ENCODE results near the gene BAIAP2. TPM values are rescaled to one million over a fixed set of nuclear protein-coding genes. Genes with fewer than 3 reads are reported as not detected.
"Not testable (repeated sequence)": the region's sequence is repeated elsewhere in the genome, so short reads cannot be mapped to it uniquely, and the experiment has no call there.

Gene BAIAP2
- polyA plus RNA-seq, 5 donors: 32.0 to 57.6 (median 48.4) TPM

- DNase-seq: no peak
These were observed 102.3 kb downstream of the BAIAP2 start for GRCh38 chr17:81137248-81137647.

DNA sequence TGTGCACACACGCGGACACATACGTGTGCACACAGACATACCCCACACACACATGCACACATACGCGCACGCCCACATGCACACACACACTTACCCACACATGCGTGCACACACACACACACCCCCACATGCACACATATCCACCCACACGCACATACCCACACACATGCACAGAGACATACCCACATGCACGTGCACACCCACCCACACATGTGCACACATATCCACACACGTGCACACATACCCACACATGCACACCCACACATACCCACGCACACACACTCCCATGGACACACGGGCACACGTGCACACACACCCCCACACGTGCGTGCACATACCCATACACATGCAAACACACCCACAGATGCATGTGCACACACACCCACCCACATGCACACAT lies 103.1 kb downstream of the BAIAP2 start:
- DNase-seq: no peak

GRCh38 chr17:81138500-81138899 lies 103.5 kb downstream of the BAIAP2 start:
- DNase-seq: no peak

DNA sequence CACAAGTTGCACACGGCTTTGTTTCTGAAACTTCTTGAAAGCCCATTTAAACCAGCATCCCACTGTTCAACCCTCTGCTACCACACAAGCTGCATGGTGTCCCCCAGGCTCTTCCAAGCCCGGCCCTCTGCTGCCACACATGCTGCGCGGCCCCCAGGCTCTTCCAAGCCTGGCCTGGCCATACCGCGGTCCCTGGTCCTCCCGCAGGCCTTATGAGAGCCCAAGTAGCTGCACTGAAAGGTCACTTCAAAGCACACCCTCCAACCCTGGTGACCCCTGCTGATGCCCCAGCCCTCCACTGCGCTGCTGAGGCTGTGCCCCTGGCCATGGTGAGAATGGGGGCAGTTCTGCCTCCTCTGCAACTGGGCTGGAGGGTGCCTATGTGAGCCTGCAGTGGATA lies 104.5 kb downstream of the BAIAP2 start:
- no peak for DNase-seq

GRCh38 chr17:81140018-81140417 lies 105.1 kb downstream of the BAIAP2 start:
- no peak for DNase-seq

GRCh38 chr17:81140695-81141094 lies 105.7 kb downstream of the BAIAP2 start:
- no peak for DNase-seq

DNA sequence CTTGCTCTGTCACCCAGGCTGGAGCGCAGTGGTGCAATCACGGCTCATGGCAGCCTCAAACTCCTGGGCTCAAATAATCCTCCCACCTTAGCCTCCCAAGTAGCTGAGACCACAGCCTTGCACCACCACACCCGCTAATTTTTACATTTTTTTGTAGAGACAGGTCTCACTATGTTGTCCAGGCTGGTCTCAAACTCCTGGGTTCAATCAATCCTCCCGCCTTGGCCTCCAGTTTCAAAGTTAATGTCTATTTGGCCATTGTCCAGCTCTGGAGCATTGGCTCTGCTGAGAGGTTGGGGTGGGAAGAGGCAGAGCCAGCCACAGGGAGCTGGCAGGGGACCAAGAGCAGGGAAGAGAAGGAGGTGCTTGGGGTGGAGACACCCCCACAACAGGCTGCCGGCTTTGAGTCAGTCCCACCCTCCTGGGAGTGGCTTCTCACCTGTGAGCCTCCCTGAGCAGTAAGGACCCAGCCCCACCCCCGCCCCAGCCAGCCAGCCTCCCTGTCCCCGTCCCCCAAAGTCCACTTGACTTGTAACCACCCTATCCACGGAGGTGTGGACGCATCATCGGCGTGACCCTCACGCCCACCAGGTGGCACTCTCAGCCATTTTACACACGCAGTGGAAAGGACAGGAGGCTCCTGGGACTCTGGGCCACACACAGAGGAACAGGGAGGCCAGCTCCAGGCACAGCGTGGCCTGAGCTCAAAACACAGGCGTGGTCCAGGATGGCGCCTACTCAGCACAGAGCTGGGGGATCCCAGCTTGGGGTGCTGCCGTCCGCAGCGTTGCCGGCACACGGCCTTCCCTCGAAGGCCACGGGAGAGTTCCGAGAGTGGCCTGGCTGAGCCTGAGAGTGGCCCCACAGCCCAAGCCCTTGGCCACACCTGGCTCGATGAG lies 107.6 kb downstream of the BAIAP2 start:
- peak; percentile 66 to 73 for DNase-seq

DNA sequence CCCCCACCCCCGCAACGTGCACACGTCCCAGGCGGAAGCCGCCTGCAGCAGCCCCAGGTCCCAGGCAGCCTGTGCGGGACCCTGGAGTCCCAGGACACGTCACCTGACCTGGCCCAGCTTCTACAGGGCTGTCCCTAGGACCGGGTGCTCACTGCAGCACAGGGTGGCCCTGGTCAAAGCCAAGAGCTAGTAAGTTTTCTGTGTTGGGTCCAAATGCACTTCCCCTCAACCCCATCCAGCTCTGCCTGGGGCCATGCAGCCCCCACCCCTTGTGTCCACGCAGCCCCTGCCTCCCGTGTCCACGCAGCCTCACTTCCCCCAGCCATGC lies 108.2 kb downstream of the BAIAP2 start:
- no peak for DNase-seq

GRCh38 chr17:81143717-81144422 lies 108.9 kb downstream of the BAIAP2 start:
- DNase-seq: no peak

- no peak for DNase-seq
These were observed 109.5 kb downstream of the BAIAP2 start for GRCh38 chr17:81144423-81144781.

GRCh38 chr17:81146208-81146607 lies 111.3 kb downstream of the BAIAP2 start:
- DNase-seq: not testable (repeated sequence)

DNA sequence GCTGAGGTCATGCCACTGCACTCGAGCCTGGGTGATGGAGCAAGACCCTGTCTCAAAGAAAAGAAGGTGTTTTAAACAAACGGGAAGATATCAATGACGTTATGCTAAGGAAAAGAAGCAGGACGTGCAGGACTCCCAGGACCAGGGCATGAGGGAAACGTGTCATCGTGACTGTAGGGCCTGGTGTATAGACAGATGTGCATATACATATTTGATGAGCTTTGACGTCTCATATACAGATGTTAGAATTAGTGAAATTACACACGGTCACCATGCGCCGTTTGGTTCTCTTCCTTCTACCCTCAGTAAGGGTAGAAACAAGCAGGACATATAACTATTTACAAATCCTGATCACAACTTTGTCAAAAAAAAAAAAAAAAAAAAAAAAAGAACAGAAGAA lies 112.8 kb downstream of the BAIAP2 start:
- DNase-seq: no peak

- DNase-seq: no peak
These were observed 113.6 kb downstream of the BAIAP2 start for GRCh38 chr17:81148571-81148970.

- DNase-seq: no peak
These were observed 114.1 kb downstream of the BAIAP2 start for GRCh38 chr17:81148986-81149533.

- no peak for DNase-seq
These were observed 115.6 kb downstream of the BAIAP2 start for GRCh38 chr17:81150377-81151077.

DNA sequence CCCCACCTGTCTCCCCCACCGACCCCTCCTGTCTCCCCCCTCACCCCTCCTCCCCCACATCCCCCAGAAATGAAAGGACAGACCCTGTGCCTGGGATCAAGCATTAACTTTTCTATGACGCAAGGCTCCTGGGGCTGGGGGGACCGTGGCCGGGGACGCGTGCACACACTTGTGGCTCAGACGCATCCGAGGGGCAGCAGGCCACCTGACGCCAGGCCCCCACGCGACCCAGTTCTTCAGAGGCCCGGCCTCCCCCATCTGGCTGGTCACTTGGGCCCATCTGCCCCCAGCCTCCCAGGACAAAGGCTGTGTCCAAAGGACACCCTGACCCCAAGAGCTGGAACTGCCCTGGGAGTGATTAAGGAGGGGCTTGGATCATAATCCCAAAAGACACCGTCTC lies 116.3 kb downstream of the BAIAP2 start:
- no peak for DNase-seq

- DNase-seq: no peak
These were observed 117.4 kb downstream of the BAIAP2 start for GRCh38 chr17:81152288-81152828.

GRCh38 chr17:81153340-81153803 lies 118.4 kb downstream of the BAIAP2 start:
- DNase-seq: no peak

DNA sequence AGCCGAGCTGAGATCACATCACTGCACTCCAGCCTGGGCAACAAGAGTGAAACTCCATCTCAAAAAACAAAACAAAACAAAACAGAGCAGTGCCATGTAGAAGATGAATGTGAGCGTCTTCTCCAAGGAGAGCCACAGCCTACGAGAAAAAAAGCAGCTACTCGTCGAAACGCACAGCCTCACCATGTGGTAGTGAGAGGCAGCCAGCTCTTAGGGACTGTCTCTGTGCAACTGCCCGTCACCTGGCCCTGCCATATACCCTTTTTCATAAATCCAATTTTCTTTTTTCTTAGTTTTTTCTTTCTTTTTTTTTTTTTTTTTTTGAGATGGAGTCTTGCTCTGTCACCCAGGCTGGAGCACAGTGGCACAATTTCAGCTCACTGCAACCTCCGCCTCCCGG lies 119.1 kb downstream of the BAIAP2 start:
- DNase-seq: not testable (repeated sequence)

GRCh38 chr17:81154961-81155360 lies 120.0 kb downstream of the BAIAP2 start:
- DNase-seq: no peak

- DNase-seq: no peak
These were observed 122.2 kb downstream of the BAIAP2 start for GRCh38 chr17:81156866-81157805.
